Measurements from ENCODE around the gene MPZL2. TPM values are rescaled to one million over a fixed set of nuclear protein-coding genes. Genes with fewer than 3 reads are reported as not detected.

Gene MPZL2
- total and polyA plus RNA-seq, 10 of the 15 experiments (the other 5 are each of a cell fraction or from before 2014, with no cell fraction given): 0.81 to 4.8 (median 3.1) TPM

DNA sequence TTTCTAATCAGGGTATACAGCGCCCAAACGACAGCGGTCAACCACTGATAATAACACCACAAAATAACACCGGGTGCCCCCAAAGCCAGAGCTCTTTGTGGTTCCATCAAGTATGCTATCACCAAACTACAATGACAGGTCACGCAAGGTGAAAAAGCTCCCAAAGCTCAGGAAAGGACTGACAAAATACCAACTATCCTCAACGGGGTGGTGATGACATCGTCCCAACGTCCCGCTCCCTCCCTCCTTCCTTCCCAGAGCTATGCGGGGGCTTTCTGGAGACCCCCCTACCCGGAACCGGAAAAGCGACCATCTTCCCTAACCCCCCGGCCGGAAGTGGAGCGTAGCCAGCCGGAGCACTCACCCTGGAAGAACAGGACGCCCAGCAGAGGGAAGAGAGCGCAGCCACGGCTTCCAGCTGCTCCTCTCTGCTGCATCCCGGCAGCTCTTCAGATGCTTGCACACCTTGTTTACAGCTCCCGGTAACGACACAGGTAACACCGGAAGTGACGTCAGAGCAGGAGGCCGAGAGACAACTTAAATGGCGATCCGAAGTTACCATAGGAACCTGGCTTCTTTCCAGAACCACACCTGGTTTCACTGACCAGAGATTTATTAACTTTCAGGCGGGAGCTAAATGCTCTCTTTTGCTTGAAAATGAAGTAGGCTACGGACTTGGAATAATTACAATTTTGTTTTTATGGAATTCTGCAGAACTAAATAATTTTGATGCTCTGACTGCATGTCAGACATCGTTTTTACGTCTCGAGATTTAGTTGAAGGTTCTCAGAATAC, 12.0 kb downstream of the MPZL2 start, which contains the start of gene MPZL3 (continued):
- TF ChIP-seq, protein P1, sequence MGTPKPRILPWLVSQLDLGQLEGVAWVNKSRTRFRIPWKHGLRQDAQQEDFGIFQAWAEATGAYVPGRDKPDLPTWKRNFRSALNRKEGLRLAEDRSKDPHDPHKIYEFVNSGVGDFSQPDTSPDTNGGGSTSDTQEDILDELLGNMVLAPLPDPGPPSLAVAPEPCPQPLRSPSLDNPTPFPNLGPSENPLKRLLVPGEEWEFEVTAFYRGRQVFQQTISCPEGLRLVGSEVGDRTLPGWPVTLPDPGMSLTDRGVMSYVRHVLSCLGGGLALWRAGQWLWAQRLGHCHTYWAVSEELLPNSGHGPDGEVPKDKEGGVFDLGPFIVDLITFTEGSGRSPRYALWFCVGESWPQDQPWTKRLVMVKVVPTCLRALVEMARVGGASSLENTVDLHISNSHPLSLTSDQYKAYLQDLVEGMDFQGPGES (IDR thresholded peaks at IDR 0.05): no peak
- no peak for TF ChIP-seq SMAD5 (IDR thresholded peaks at IDR 0.05; ENCODE audit: low read depth)
- peak; percentile 90 for TF ChIP-seq NR2C1 (IDR thresholded peaks at IDR 0.05)
- peak; percentile 6 for TF ChIP-seq SIX5 (IDR thresholded peaks at IDR 0.05; ENCODE audit: low read depth, low read length, severe bottlenecking)
- TF ChIP-seq CHD2 (IDR thresholded peaks at IDR 0.05; ENCODE audit: borderline replicate concordance, low read depth, low read length): peak; percentile 46; the same call in 1 of the 2 replicates
- peak; percentile 18; the same call in 1 of the 2 replicates for TF ChIP-seq RAD51 (IDR thresholded peaks at IDR 0.05)
- no peak; the same call in 1 of the 2 replicates for TF ChIP-seq MXI1 (IDR thresholded peaks at IDR 0.05; ENCODE audit: low read depth, low read length)
- peak; percentile 98 for TF ChIP-seq ATF7 (IDR thresholded peaks at IDR 0.05; ENCODE audit: low read depth)
- peak; percentile 87 for TF ChIP-seq RUNX3 (IDR thresholded peaks at IDR 0.05; ENCODE audit: low read length)
- peak; percentile 61; the same call in 1 of the 2 replicates for TF ChIP-seq LARP7 (IDR thresholded peaks at IDR 0.05)
- TF ChIP-seq ZBTB11 (CRISPR knock-in tag; IDR thresholded peaks at IDR 0.05): peak; percentile 57
- peak; percentile 67; the same call in 1 of the 2 replicates for TF ChIP-seq POLR2AphosphoS5 (IDR thresholded peaks at IDR 0.05; ENCODE audit: low read length)
- peak; percentile 58 for TF ChIP-seq RELA (IDR thresholded peaks at IDR 0.05; ENCODE audit: borderline replicate concordance, partially characterized antibody)
- peak; percentile 97 for TF ChIP-seq GABPA (IDR thresholded peaks at IDR 0.05; ENCODE audit: low read depth)
- TF ChIP-seq PML (IDR thresholded peaks at IDR 0.05; ENCODE audit: low read length): peak; percentile 73
- no peak for TF ChIP-seq EZH2 (IDR thresholded peaks at IDR 0.05; ENCODE audit: borderline replicate concordance, control insufficient read depth, low read depth, low read length)
- TF ChIP-seq, protein P2, sequence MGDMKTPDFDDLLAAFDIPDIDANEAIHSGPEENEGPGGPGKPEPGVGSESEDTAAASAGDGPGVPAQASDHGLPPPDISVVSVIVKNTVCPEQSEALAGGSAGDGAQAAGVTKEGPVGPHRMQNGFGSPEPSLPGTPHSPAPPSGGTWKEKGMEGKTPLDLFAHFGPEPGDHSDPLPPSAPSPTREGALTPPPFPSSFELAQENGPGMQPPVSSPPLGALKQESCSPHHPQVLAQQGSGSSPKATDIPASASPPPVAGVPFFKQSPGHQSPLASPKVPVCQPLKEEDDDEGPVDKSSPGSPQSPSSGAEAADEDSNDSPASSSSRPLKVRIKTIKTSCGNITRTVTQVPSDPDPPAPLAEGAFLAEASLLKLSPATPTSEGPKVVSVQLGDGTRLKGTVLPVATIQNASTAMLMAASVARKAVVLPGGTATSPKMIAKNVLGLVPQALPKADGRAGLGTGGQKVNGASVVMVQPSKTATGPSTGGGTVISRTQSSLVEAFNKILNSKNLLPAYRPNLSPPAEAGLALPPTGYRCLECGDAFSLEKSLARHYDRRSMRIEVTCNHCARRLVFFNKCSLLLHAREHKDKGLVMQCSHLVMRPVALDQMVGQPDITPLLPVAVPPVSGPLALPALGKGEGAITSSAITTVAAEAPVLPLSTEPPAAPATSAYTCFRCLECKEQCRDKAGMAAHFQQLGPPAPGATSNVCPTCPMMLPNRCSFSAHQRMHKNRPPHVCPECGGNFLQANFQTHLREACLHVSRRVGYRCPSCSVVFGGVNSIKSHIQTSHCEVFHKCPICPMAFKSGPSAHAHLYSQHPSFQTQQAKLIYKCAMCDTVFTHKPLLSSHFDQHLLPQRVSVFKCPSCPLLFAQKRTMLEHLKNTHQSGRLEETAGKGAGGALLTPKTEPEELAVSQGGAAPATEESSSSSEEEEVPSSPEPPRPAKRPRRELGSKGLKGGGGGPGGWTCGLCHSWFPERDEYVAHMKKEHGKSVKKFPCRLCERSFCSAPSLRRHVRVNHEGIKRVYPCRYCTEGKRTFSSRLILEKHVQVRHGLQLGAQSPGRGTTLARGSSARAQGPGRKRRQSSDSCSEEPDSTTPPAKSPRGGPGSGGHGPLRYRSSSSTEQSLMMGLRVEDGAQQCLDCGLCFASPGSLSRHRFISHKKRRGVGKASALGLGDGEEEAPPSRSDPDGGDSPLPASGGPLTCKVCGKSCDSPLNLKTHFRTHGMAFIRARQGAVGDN (IDR thresholded peaks at IDR 0.05): peak; percentile 76
- TF ChIP-seq MTA2 (IDR thresholded peaks at IDR 0.05; ENCODE audit: low read depth): peak; percentile 78
- TF ChIP-seq SMC3 (IDR thresholded peaks at IDR 0.05; ENCODE audit: borderline replicate concordance, low read length): no peak
- 0 out of 2 replicates have a peak, but pooled peaks have one; percentile 70 for TF ChIP-seq CHD1 (IDR thresholded peaks at IDR 0.05; ENCODE audit: low read depth, low read length)
- no peak for TF ChIP-seq SP1 (IDR thresholded peaks at IDR 0.05; ENCODE audit: low read depth, low read length)
- no peak for TF ChIP-seq SREBF1 (IDR thresholded peaks at IDR 0.05; ENCODE audit: low read length)
- peak; percentile 57; the same call in 1 of the 2 replicates for TF ChIP-seq CBX5 (IDR thresholded peaks at IDR 0.05; ENCODE audit: low read depth)
- TF ChIP-seq ASH2L (IDR thresholded peaks at IDR 0.05; ENCODE audit: borderline replicate concordance, low read depth): peak; percentile 82; the same call in 1 of the 2 replicates

All from GM12878 (cell line).